ENCODE results near the gene POC1A. TPM values are rescaled to one million over a fixed set of nuclear protein-coding genes. Genes with fewer than 3 reads are reported as not detected.
"Not testable (repeated sequence)": the region's sequence is repeated elsewhere in the genome, so short reads cannot be mapped to it uniquely, and the experiment has no call there.

The POC1A gene
- total RNA-seq, 1 experiment from 2014 or later, result 22.8 TPM

GRCh38 chr3:52043750-52044149 is 110.5 kb downstream of the POC1A start:
- peak; percentile 66 for DNase-seq (ENCODE audit: low spot score)
- in situ Hi-C loops (cut with HindIII; ENCODE audit: low sequenced_read_pairs), result no loop called here

GRCh38 chr3:52043039-52043438 is 111.2 kb downstream of the POC1A start:
- in situ Hi-C loops (cut with HindIII; ENCODE audit: low sequenced_read_pairs); DNase-seq (ENCODE audit: low spot score): not testable (repeated sequence)

- in situ Hi-C loops (cut with HindIII; ENCODE audit: low sequenced_read_pairs), result no loop called here
Measured at GRCh38 chr3:52041118-52041731, 113.0 kb downstream of the POC1A start.

GRCh38 chr3:52040600-52040999 is 113.6 kb downstream of the POC1A start:
- DNase-seq (ENCODE audit: low spot score), result no peak
- in situ Hi-C loops (cut with HindIII; ENCODE audit: low sequenced_read_pairs), result no loop called here

More at GRCh38 chr3:52041118-52041731, 113.0 kb downstream of the POC1A start:
- DNase-seq (ENCODE audit: low spot score), result no peak

GRCh38 chr3:52039846-52040245 is 114.4 kb downstream of the POC1A start:
- DNase-seq (ENCODE audit: low spot score), result peak; percentile 70
- in situ Hi-C loops (cut with HindIII; ENCODE audit: low sequenced_read_pairs), result no loop called here

GRCh38 chr3:52039426-52039825 is 114.8 kb downstream of the POC1A start:
- in situ Hi-C loops (cut with HindIII; ENCODE audit: low sequenced_read_pairs), result no loop called here
- DNase-seq (ENCODE audit: low spot score), result no peak

GRCh38 chr3:52038227-52038626 is 116.0 kb downstream of the POC1A start:
- in situ Hi-C loops (cut with HindIII; ENCODE audit: low sequenced_read_pairs), result no loop called here
- DNase-seq (ENCODE audit: low spot score), result no peak

- DNase-seq (ENCODE audit: low spot score), result no peak
- in situ Hi-C loops (cut with HindIII; ENCODE audit: low sequenced_read_pairs), result no loop called here
Measured at GRCh38 chr3:52037291-52037690, 116.9 kb downstream of the POC1A start.

GRCh38 chr3:52036829-52037228 is 117.4 kb downstream of the POC1A start:
- in situ Hi-C loops (cut with HindIII; ENCODE audit: low sequenced_read_pairs), result no loop called here
- no peak for DNase-seq (ENCODE audit: low spot score)

GRCh38 chr3:52036222-52036694 is 118.0 kb downstream of the POC1A start:
- in situ Hi-C loops (cut with HindIII; ENCODE audit: low sequenced_read_pairs), result no loop called here
- DNase-seq (ENCODE audit: low spot score), result peak; percentile 78

GRCh38 chr3:52034651-52035050 is 119.6 kb downstream of the POC1A start:
- no peak for DNase-seq (ENCODE audit: low spot score)
- in situ Hi-C loops (cut with HindIII; ENCODE audit: low sequenced_read_pairs), result no loop called here

GRCh38 chr3:52034212-52034611 is 120.0 kb downstream of the POC1A start:
- in situ Hi-C loops (cut with HindIII; ENCODE audit: low sequenced_read_pairs), result no loop called here
- no peak for DNase-seq (ENCODE audit: low spot score)

- in situ Hi-C loops (cut with HindIII; ENCODE audit: low sequenced_read_pairs); DNase-seq (ENCODE audit: low spot score): not testable (repeated sequence)
Measured at GRCh38 chr3:52033748-52034147, 120.5 kb downstream of the POC1A start.

- no peak for DNase-seq (ENCODE audit: low spot score)
- in situ Hi-C loops (cut with HindIII; ENCODE audit: low sequenced_read_pairs), result no loop called here
Measured at GRCh38 chr3:52032702-52033408, 121.4 kb downstream of the POC1A start.

GRCh38 chr3:52031896-52032295 is 122.3 kb downstream of the POC1A start:
- in situ Hi-C loops (cut with HindIII; ENCODE audit: low sequenced_read_pairs), result no loop called here
- DNase-seq (ENCODE audit: low spot score), result no peak

- in situ Hi-C loops (cut with HindIII; ENCODE audit: low sequenced_read_pairs), result no loop called here
- DNase-seq (ENCODE audit: low spot score), result no peak
Measured at GRCh38 chr3:52030714-52031310, 123.4 kb downstream of the POC1A start.

- in situ Hi-C loops (cut with HindIII; ENCODE audit: low sequenced_read_pairs), result no loop called here
- DNase-seq (ENCODE audit: low spot score), result no peak
Measured at GRCh38 chr3:52029535-52029934, 124.7 kb downstream of the POC1A start.

- in situ Hi-C loops (cut with HindIII; ENCODE audit: low sequenced_read_pairs), result no loop called here
Measured at GRCh38 chr3:52029053-52029452, 125.2 kb downstream of the POC1A start.

GRCh38 chr3:52028572-52028971 is 125.7 kb downstream of the POC1A start:
- DNase-seq (ENCODE audit: low spot score), result peak; percentile 92

More at GRCh38 chr3:52029053-52029452, 125.2 kb downstream of the POC1A start:
- DNase-seq (ENCODE audit: low spot score), result no peak

GRCh38 chr3:52026041-52026440 is 128.2 kb downstream of the POC1A start:
- in situ Hi-C loops (cut with HindIII; ENCODE audit: low sequenced_read_pairs), result no loop called here

More at GRCh38 chr3:52028572-52028971, 125.7 kb downstream of the POC1A start:
- in situ Hi-C loops (cut with HindIII; ENCODE audit: low sequenced_read_pairs), result no loop called here

More at GRCh38 chr3:52026041-52026440, 128.2 kb downstream of the POC1A start:
- peak; percentile 77 for DNase-seq (ENCODE audit: low spot score)
